ENCODE data around the gene DEPDC5.

DEPDC5 gene

DNA sequence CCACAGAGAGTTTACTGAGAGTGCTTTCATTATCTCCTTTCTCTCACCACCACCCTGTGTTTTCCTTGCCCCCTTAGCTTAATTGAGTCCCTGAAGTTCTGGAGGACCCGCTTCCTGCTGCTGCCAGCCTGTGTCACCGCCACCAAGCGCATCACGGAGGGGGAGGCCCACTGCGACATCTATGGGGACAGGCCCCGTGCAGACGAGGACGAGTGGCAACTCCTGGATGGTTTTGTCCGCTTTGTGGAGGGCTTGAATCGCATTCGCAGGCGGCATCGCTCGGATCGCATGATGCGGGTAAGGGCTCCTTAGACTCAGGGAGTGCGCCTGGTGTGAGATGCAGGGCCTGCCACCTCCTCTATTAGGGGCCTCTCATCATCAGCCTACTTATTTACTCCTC, 91.1 kb downstream of the DEPDC5 start:
- Histone ChIP-seq H3K36me3 (ENCODE audit: insufficient read depth, low read length) (peaks cover 85% of the 10 kb centered on the region), H3K27me3 (ENCODE audit: insufficient read depth, low read length, poor library complexity) (no peaks in the 10 kb centered on the region), H3K4me3 (ENCODE audit: low read depth in 1 of 2, low read length in 2 of 2) (no peak overlapping the region), H2AFZ (ENCODE audit: low read depth, low read length) (no peak overlapping the region), H3K27ac (ENCODE audit: low read length) (no peak overlapping the region), H3K79me2 (ENCODE audit: insufficient read depth, low read length) (no peaks in the 10 kb centered on the region), H3K4me1 (ENCODE audit: insufficient read depth, low read length) (no peaks in the 10 kb centered on the region), H4K20me1 (ENCODE audit: insufficient read depth, low read length) (no peaks in the 10 kb centered on the region), H3K4me2 (ENCODE audit: insufficient read depth, low read length) (no peak overlapping the region), H3K9ac (ENCODE audit: low read depth, low read length) (no peak overlapping the region), H3K9me3 (ENCODE audit: insufficient read depth, low read length, severe bottlenecking) (no peaks in the 10 kb centered on the region)
- ATAC-seq (ENCODE audit: insufficient read depth, low read depth) (no peak), DNase-seq (no peak)
- no peak for TF ChIP-seq EZH2 (IDR thresholded peaks at IDR 0.05; ENCODE audit: borderline replicate concordance, low read depth, low read length, severe bottlenecking)
- TF ChIP-seq, protein P1, sequence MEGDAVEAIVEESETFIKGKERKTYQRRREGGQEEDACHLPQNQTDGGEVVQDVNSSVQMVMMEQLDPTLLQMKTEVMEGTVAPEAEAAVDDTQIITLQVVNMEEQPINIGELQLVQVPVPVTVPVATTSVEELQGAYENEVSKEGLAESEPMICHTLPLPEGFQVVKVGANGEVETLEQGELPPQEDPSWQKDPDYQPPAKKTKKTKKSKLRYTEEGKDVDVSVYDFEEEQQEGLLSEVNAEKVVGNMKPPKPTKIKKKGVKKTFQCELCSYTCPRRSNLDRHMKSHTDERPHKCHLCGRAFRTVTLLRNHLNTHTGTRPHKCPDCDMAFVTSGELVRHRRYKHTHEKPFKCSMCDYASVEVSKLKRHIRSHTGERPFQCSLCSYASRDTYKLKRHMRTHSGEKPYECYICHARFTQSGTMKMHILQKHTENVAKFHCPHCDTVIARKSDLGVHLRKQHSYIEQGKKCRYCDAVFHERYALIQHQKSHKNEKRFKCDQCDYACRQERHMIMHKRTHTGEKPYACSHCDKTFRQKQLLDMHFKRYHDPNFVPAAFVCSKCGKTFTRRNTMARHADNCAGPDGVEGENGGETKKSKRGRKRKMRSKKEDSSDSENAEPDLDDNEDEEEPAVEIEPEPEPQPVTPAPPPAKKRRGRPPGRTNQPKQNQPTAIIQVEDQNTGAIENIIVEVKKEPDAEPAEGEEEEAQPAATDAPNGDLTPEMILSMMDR (IDR thresholded peaks at IDR 0.05; ENCODE audit: borderline replicate concordance, extremely low read depth, low read length, poor library complexity, severe bottlenecking) = no peak

DNA sequence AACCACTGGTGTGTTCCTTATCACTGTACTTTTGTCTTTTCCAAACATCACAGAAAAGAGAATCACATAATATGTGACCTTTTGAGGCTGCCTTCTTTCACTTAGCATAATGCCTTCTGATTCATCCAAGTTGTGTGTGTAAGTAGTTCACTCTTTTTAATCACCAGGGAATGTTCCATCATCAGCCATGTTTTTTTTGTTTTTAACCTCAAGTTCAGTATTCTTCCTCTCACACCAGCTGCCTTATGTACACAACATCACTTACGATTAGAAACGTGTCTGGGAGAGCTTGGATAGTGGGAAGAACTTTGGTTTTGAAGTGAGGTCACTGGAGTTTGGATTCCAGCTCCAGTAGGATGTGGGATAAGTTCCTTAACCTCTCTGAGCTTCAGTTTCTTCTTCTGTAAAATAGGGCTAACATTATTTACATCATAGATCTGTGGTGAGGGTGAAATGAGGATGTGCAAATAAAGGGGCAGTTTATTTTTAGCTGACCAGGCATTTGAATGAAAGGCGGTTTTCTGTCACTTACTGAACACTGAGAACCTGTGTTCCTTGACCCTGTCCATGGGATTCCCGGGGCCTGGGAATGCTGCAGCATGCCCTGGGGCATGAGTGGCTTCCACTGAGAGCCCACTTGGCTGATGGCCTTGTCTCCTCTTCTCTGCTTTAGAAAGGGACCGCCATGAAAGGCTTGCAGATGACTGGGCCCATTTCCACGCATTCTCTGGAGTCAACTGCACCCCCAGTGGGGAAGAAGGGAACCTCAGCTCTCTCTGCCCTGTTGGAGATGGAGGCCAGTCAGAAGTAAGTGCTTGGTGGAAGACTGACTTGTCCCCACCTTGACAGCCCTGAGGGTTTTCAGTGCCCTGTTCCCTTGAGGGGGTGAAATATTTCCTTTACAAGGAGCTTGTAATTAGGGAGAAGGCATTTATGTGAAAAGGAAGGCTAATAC, 92.6 kb downstream of the DEPDC5 start:
- no peak overlapping the region for H3K9ac ChIP-seq (ENCODE audit: low read depth, low read length)
- no peaks in the 10 kb centered on the region for H3K9me3 ChIP-seq (ENCODE audit: insufficient read depth, low read length, severe bottlenecking)
- H3K27me3 ChIP-seq (ENCODE audit: insufficient read depth, low read length, poor library complexity) = no peaks in the 10 kb centered on the region
- H2AFZ ChIP-seq (ENCODE audit: low read depth, low read length) = no peak overlapping the region
- no peak overlapping the region for H3K4me2 ChIP-seq (ENCODE audit: insufficient read depth, low read length)
- TF ChIP-seq, protein P1 (IDR thresholded peaks at IDR 0.05; ENCODE audit: borderline replicate concordance, extremely low read depth, low read length, poor library complexity, severe bottlenecking) = peak; percentile 41
- no peak for TF ChIP-seq EZH2 (IDR thresholded peaks at IDR 0.05; ENCODE audit: borderline replicate concordance, low read depth, low read length, severe bottlenecking)
- no peak overlapping the region for H3K27ac ChIP-seq (ENCODE audit: low read length)
- H3K79me2 ChIP-seq (ENCODE audit: insufficient read depth, low read length) = no peaks in the 10 kb centered on the region
- ATAC-seq (ENCODE audit: insufficient read depth, low read depth) = no peak
- H4K20me1 ChIP-seq (ENCODE audit: insufficient read depth, low read length) = no peaks in the 10 kb centered on the region
- H3K4me1 ChIP-seq (ENCODE audit: insufficient read depth, low read length) = no peaks in the 10 kb centered on the region
- no peak overlapping the region for H3K4me3 ChIP-seq (ENCODE audit: low read depth in 1 of 2, low read length in 2 of 2)
- DNase-seq = no peak
- H3K36me3 ChIP-seq (ENCODE audit: insufficient read depth, low read length) = peaks cover 83% of the 10 kb centered on the region

DNA sequence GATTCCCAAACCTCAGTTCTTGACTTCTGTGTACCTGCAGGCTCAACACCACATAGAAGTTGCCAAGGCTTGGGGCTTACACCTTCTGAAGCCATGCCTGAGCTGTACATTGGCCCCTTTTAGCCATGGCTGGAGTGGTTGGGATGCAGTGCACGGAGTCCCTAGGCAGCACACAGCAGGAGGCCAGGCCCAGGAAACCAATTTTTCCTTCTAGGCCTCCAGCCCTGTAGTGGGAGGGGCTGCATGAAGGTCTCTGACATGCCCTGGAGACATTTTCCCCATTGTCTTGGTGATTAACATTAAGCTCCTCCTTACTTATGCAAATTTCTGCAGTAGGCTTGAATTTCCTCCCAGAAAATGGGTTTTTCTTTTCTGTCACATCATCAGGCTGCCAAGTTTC, 94.6 kb downstream of the DEPDC5 start:
- Histone ChIP-seq H3K27me3 (ENCODE audit: insufficient read depth, low read length, poor library complexity) (no peaks in the 10 kb centered on the region), H3K27ac (ENCODE audit: low read length) (no peak overlapping the region), H3K79me2 (ENCODE audit: insufficient read depth, low read length) (no peaks in the 10 kb centered on the region), H3K9ac (ENCODE audit: low read depth, low read length) (no peak overlapping the region), H3K4me2 (ENCODE audit: insufficient read depth, low read length) (no peak overlapping the region), H2AFZ (ENCODE audit: low read depth, low read length) (no peak overlapping the region), H4K20me1 (ENCODE audit: insufficient read depth, low read length) (no peaks in the 10 kb centered on the region), H3K36me3 (ENCODE audit: insufficient read depth, low read length) (peaks cover 83% of the 10 kb centered on the region), H3K9me3 (ENCODE audit: insufficient read depth, low read length, severe bottlenecking) (no peaks in the 10 kb centered on the region), H3K4me1 (ENCODE audit: insufficient read depth, low read length) (no peaks in the 10 kb centered on the region), H3K4me3 (ENCODE audit: low read depth in 1 of 2, low read length in 2 of 2) (no peak overlapping the region)
- DNase-seq (no peak), ATAC-seq (ENCODE audit: insufficient read depth, low read depth) (no peak)
- TF ChIP-seq, protein P1 (IDR thresholded peaks at IDR 0.05; ENCODE audit: borderline replicate concordance, extremely low read depth, low read length, poor library complexity, severe bottlenecking) = no peak
- no peak for TF ChIP-seq EZH2 (IDR thresholded peaks at IDR 0.05; ENCODE audit: borderline replicate concordance, low read depth, low read length, severe bottlenecking)

Data from DND-41 (cell line).